Lower lobe of right lung (tissue), 2 donors: ENCODE results near the gene ABHD16A. TPM values are rescaled to one million over a fixed set of nuclear protein-coding genes. Genes with fewer than 3 reads are reported as not detected.
A peak's percentile ranks its signal among the peaks of the same experiment; 100 is the strongest.
"Not testable (repeated sequence)": the region's sequence is repeated elsewhere in the genome, so short reads cannot be mapped to it uniquely, and the experiment has no call there.

Experiments
- ATAC-seq, 2 donors: fragments of 200-7000 bp; cut with Tn5 transposase; one replicate each; pipeline ENCODE4 v1.9.1; 2020 to 2022; ENCODE audit warnings: mild to moderate bottlenecking in 2 of 2, moderate library complexity in 2 of 2
- DNase-seq: peaks from one replicate; pipeline ENCODE4 v3.0.0-alpha.2; 2020
- H3K27ac ChIP-seq: fragments of 200-600 bp; one replicate; pipeline ENCODE4 v1.8.0; 2022
- H3K27me3 ChIP-seq: fragments of 200-600 bp; one replicate; pipeline ENCODE4 v1.8.0; 2022; ENCODE audit warnings: low read depth
- H3K36me3 ChIP-seq: fragments of 200-600 bp; one replicate; pipeline ENCODE4 v1.8.0; 2022; ENCODE audit warnings: mild to moderate bottlenecking
- H3K4me1 ChIP-seq: fragments of 200-600 bp; one replicate; pipeline ENCODE4 v1.8.0; 2022
- H3K4me3 ChIP-seq: fragments of 200-600 bp; one replicate; pipeline ENCODE4 v1.8.0; 2022; ENCODE audit warnings: mild to moderate bottlenecking
- H3K9me3 ChIP-seq: fragments of 200-600 bp; one replicate; pipeline ENCODE4 v1.8.0; 2022
- CTCF ChIP-seq: fragments of 200-600 bp; IDR thresholded peaks from one replicate; pipeline ENCODE4 v1.8.0; 2022; ENCODE audit warnings: antibody characterized with exemption, mild to moderate bottlenecking
- intact Hi-C: fragments of 100-400 bp; cut with DNase I; formaldehyde crosslinking; loops from one replicate; pipeline ENCODE4 v1.11.0; 2022
- total RNA-seq: library from RNA; stranded (reverse); fragmentation: NEBNext Ultra II Directional; extraction: Animal tissue kit (Norgen Biotek cat#: 25700); gene quantifications from one replicate; pipeline ENCODE4 v1.2.1, GENCODE V29; 2021
- donor health status: DM: no; HTN: yes; CAD: no; lungs with severe emphysema.

Gene ABHD16A
- total RNA-seq, 1 donor from 2014 or later, result 56.4 TPM

- ATAC-seq, result no peak
- intact Hi-C loops, result no loop called here
These were observed 7.5 kb upstream of the ABHD16A start for GRCh38 chr6:31710523-31711219.

GRCh38 chr6:31709157-31709556 lies 6.0 kb upstream of the ABHD16A start:
- H3K4me3 ChIP-seq, intact Hi-C loops, H3K27me3 ChIP-seq, H3K36me3 ChIP-seq, H3K4me1 ChIP-seq, ATAC-seq, H3K9me3 ChIP-seq, H3K27ac ChIP-seq: not testable (repeated sequence)
- peak; percentile 70 for DNase-seq

More at GRCh38 chr6:31710523-31711219, 7.5 kb upstream of the ABHD16A start:
- DNase-seq, result no peak
- H3K9me3 ChIP-seq, result no peaks in the 10 kb centered on the region
- no peak overlapping the region for H3K4me3 ChIP-seq
- H3K27ac ChIP-seq, result no peak overlapping the region
- H3K27me3 ChIP-seq, result no peaks in the 10 kb centered on the region
- no peak for TF ChIP-seq CTCF
- no peaks in the 10 kb centered on the region for H3K36me3 ChIP-seq
- peaks cover 7% of the 10 kb centered on the region for H3K4me1 ChIP-seq

- H3K27me3 ChIP-seq, result no peaks in the 10 kb centered on the region
- no peaks in the 10 kb centered on the region for H3K36me3 ChIP-seq
- no peak overlapping the region for H3K4me3 ChIP-seq
- peaks cover 14% of the 10 kb centered on the region for H3K4me1 ChIP-seq
- no peak for TF ChIP-seq CTCF
- intact Hi-C loops, result no loop called here
- H3K27ac ChIP-seq, result no peak overlapping the region
- no peaks in the 10 kb centered on the region for H3K9me3 ChIP-seq
- DNase-seq (no peak), ATAC-seq (no peak)
These were observed 5.1 kb upstream of the ABHD16A start for GRCh38 chr6:31708224-31708623.

GRCh38 chr6:31707701-31708100 lies 4.6 kb upstream of the ABHD16A start:
- Histone ChIP-seq H3K9me3 (no peaks in the 10 kb centered on the region), H3K27me3 (no peaks in the 10 kb centered on the region), H3K27ac (no peak overlapping the region), H3K4me3 (no peak overlapping the region), H3K4me1 (peaks cover 14% of the 10 kb centered on the region), H3K36me3 (no peaks in the 10 kb centered on the region)
- DNase-seq, result no peak
- ATAC-seq, result no peak
- intact Hi-C loops, result no loop called here
- TF ChIP-seq CTCF, result no peak

GRCh38 chr6:31706599-31706998 lies 3.5 kb upstream of the ABHD16A start, which contains the start of gene LY6G6F:
TSS of gene LY6G6F (plus strand) at chr6:31706866. CDS start at chr6:31706907, 41 bp downstream.
- ATAC-seq, result no peak
- no peaks in the 10 kb centered on the region for H3K27me3 ChIP-seq
- H3K9me3 ChIP-seq, result no peaks in the 10 kb centered on the region
- H3K4me1 ChIP-seq, result peaks cover 20% of the 10 kb centered on the region
- TF ChIP-seq CTCF, result no peak
- DNase-seq, result no peak
- no peaks in the 10 kb centered on the region for H3K36me3 ChIP-seq
- intact Hi-C loops, result no loop called here
- H3K4me3 ChIP-seq, result no peak within 1 kb of the TSS
- H3K27ac ChIP-seq, result no peak within 1 kb of the TSS

- ATAC-seq (no peak), DNase-seq (no peak)
- peaks cover 22% of the 10 kb centered on the region for H3K4me1 ChIP-seq
- H3K36me3 ChIP-seq, result peaks cover under 1% of the 10 kb centered on the region
- H3K27ac ChIP-seq, result no peak overlapping the region
- H3K4me3 ChIP-seq, result no peak overlapping the region
- TF ChIP-seq CTCF, result no peak
- intact Hi-C loops, result no loop called here
- H3K9me3 ChIP-seq, result no peaks in the 10 kb centered on the region
- H3K27me3 ChIP-seq, result no peaks in the 10 kb centered on the region
These were observed 2.8 kb upstream of the ABHD16A start for GRCh38 chr6:31705931-31706330.
